Suprapubic skin (tissue), 3 donors: ENCODE results near the gene BRWD1.

ENCODE experiments used
- POLR2A ChIP-seq, 2 donors: fragments of 450-650 bp; IDR thresholded peaks; one replicate each; pipeline ENCODE4 v1.6.1; 2017; ENCODE audit warnings: antibody characterized with exemption in 2 of 2, mild to moderate bottlenecking in 2 of 2, moderate library complexity in 2 of 2
- TF ChIP-seq, protein P1 (sequence below), 2 donors: fragments of 200-600 bp in 1 of 2; fragments of 450-650 bp in 1 of 2; sonication (generic) in 1 of 2; IDR thresholded peaks; one replicate each; pipeline ENCODE4 v1.5.1; 2016 to 2019; ENCODE audit warnings: antibody characterized with exemption in 2 of 2, mild to moderate bottlenecking in 1 of 2, moderate library complexity in 1 of 2

DNA sequence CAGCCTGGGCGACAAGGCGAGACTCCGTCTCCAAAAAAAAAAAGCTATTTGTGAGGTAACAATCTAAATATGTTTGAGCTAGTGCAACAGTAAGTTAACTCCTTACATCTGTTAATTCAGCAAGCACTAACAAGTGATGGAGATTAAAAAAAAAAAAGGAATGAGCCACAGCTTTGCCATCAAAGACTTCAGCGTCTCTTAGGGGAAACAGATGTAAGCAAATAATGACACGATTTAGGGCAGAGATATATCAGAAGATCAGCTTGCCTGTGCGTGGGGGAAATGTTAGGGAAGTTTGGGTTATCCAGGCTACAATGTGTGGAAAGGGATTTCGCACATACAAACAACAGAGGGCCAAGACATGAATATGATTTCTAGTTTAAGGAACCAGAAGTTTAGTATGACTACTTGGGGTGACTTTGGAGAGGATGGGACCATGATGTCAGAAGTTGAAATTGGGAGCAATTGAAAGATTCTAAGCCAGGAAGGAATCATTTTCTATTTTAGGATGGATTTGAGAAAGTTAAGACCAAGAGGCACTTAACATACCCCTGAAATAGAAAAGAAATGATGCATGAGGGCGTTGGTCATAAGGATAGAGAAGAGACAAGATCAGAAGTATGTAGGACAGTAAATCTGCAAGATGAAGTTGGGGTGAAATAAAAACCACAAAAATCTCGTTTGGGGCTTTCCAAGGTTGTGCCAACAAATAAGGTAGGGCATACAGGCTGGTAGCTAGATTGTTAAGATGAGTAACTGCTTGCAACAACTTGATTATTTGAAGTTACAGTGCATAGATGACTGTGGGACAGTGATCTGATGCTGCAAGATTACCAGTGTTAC lies 2.4 kb upstream of the BRWD1 start:
- TF ChIP-seq POLR2A (IDR thresholded peaks at IDR 0.05), result no peak
- TF ChIP-seq, protein P1, sequence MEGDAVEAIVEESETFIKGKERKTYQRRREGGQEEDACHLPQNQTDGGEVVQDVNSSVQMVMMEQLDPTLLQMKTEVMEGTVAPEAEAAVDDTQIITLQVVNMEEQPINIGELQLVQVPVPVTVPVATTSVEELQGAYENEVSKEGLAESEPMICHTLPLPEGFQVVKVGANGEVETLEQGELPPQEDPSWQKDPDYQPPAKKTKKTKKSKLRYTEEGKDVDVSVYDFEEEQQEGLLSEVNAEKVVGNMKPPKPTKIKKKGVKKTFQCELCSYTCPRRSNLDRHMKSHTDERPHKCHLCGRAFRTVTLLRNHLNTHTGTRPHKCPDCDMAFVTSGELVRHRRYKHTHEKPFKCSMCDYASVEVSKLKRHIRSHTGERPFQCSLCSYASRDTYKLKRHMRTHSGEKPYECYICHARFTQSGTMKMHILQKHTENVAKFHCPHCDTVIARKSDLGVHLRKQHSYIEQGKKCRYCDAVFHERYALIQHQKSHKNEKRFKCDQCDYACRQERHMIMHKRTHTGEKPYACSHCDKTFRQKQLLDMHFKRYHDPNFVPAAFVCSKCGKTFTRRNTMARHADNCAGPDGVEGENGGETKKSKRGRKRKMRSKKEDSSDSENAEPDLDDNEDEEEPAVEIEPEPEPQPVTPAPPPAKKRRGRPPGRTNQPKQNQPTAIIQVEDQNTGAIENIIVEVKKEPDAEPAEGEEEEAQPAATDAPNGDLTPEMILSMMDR (IDR thresholded peaks at IDR 0.05), result no peak
